Activated CD4-positive, alpha-beta T cell treated with anti-CD3 and anti-CD28 coated beads, Interleukin-2, Interleukin-4, amounts not matched to agents 100 ng/mL and 50 ng/mL, durations not matched to agents 16 hours and 8 hours (primary cell): ENCODE results near the gene MT1G.
A peak's percentile ranks its signal among the peaks of the same experiment; 100 is the strongest.
"Not testable (repeated sequence)": the region's sequence is repeated elsewhere in the genome, so short reads cannot be mapped to it uniquely, and the experiment has no call there.

Experiments used
- DNase-seq: peaks from one replicate; pipeline ENCODE4 v3.0.0-alpha.2; 2020; ENCODE audit warnings: low spot score

Gene MT1G

DNA sequence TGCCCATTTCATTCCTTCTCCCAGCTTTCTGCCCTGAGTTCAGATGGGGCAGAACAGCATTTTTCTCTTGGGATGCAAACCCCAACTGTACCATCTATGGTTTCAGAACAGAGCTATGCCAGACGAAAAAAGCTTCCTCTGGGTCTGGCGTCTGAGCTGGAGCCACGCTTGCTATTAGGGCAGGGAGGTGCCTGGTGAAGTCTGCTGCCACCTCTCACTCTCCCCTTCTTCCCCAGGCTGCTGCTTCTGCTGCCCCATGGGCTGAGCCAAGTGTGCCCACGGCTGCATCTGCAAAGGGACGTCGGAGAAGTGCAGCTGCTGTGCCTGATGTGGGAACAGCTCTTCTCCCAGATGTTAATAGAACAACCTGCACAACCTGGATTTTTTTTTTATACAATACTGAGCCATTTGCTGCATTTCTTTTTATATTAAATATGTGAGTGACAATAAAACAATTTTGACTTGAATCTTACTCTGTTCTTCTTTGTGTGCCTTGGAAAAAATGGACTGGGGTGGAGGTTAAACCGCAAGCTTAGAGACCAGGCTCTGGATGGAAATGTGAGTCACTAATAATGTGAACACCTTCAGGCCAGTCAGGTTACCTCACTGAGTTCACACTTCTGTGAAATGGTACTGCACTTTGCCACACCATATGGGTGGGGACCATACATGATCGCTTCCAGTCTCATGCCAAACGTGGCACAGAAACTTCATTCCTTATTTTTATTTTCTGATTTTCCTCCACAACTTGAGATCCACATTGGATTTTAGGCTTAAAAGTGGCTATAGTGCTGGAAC lies 31.1 kb downstream of the MT1G start:
- no peak for DNase-seq

- DNase-seq: no peak
Measured at GRCh38 chr16:56635441-56635967, 32.4 kb downstream of the MT1G start.

DNA sequence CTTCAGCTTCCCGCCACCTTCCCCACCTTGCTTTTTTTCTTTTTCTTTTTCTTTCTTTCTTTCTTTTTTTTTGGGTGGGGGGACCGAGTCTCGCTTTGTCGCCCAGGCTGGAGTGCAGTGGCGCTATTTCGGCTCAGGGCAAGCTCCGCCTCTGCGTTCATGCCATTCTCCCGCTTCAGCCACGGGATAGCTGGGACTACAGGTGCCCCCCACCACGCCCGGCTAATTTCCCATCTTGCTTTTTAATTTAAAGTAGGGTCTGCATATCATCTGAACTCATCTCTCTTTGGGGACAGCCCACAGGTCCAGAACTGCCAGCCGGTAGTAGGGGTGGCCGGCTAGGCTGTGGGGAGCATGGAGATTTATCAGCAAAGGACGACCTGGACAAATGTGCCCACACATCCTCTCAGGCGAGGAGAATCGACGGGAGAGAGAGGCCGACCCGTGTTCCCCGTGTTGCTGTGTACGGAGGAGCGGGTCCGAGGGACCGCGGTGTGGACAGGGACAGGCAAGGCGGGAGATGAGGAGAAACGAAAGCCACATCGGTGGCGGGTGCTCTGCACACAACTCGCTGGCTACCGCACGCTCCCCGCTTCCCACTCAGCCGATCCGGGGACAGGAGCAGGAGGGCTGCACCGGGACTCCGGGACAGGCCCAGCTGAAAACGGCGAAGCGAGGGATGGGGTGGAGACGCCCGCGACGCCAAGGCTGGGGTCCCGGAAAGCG lies 33.0 kb downstream of the MT1G start:
- DNase-seq: no peak

GRCh38 chr16:56633535-56633934 lies 34.3 kb downstream of the MT1G start:
- no peak for DNase-seq

DNA sequence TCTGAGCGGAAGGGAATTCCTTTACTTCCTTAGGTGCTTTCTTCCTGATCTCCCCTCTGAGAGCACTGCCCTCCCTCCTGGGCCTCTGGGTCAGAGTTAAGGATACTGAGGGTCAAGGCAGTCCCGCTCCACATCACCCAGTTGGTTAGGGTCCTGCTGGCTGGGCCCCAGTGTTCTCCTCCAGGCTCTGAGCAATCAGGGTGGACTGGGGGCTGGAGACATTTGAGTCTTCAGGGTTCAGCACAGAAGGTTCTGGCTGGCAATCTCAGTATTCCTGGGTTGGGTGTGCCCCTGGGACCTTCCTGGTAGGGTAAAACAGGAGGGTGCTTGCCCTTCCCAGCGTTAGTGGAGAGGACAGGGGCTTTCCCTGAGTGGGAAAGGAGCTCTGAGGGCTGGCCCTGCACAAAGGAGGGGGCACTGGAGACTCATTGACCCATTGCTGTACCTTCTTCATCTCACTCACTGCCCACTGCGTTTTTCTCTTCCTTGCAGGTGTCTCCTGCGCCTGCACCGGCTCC lies 35.0 kb downstream of the MT1G start:
- no peak for DNase-seq

GRCh38 chr16:56632156-56632847 lies 35.6 kb downstream of the MT1G start, which contains the start of gene MT1M:
Gene MT1M, plus strand, starts transcription at chr16:56632659. Its CDS starts 73 bp downstream, at chr16:56632732.
- no peak for DNase-seq

GRCh38 chr16:56631832-56632155 lies 36.1 kb downstream of the MT1G start:
- DNase-seq: no peak

DNA sequence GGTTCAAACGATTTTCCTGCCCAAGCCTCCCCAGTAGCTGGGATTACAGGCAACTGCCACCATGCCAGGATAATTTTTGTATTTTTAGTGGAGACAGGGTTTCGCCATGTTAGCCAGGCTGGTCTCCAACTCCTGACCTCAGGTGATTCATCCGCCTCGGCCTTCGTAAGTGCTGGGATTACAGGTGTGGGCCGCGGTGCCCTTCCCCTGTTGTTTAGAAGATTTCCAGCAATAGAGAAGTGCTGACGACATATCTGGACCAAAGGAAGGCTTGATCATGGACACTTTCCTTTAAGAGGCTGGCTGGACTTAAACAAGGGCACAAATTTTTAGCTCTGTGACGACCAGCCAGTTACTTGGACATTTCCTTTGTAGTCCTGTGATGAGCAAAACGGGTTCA lies 36.7 kb downstream of the MT1G start:
- no peak for DNase-seq

- no peak for DNase-seq
Measured at GRCh38 chr16:56630134-56630533, 37.7 kb downstream of the MT1G start.

DNA sequence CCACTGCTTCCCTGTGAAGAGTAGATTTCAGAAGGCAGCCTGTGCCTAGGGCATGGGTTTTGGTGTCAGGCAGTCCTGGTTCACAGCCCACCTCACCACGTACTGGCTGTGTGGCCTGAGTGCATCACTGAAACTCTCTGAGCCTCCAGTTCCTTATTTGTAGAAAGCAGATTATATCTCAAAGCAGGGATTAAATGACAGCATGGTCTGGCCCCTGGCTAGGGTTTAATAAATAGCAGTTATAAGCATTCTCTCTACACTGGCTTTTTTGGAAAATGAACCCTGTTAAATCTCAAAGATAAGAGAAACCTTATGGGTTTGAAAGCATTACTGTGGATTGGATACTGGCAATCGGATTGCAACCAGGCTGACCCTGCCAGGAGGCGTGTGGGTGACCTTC lies 38.3 kb downstream of the MT1G start:
- no peak for DNase-seq

- no peak for DNase-seq
Measured at GRCh38 chr16:56628486-56629350, 39.1 kb downstream of the MT1G start.

- no peak for DNase-seq
Measured at GRCh38 chr16:56626685-56627084, 41.2 kb downstream of the MT1G start.

DNA sequence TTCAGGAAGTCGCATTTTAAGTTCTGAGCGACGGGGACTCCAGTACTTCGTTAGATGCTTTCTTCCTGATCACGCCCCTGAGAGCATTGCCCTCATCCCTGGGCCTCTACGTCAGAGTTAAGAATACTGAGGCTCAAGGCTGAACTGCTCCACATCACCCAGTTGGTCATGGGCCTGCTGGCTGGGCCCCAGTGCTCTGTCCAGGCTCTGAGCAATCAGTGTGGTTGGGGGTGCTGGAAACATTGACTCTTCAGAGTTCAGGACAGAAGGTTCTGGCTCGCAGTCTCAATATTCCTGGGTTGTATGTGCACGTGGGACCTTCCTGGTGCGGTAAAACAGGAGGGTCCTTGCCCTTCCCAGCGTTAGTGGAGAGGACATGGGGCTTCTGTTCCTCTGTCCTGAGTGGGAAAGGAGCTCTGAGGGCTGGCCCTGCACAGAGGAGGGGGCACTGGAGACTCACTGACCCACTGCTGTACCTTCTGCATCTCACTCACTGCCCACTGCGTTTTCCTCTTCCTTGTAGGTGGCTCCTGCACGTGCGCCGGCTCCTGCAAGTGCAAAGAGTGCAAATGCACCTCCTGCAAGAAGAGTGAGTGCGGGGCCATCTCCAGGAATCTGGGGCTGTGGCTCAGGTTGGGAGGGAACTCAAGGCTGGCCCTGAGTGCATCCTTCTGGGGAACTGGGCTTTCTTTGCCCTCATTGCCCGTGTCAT lies 41.8 kb downstream of the MT1G start:
- DNase-seq: no peak

DNA sequence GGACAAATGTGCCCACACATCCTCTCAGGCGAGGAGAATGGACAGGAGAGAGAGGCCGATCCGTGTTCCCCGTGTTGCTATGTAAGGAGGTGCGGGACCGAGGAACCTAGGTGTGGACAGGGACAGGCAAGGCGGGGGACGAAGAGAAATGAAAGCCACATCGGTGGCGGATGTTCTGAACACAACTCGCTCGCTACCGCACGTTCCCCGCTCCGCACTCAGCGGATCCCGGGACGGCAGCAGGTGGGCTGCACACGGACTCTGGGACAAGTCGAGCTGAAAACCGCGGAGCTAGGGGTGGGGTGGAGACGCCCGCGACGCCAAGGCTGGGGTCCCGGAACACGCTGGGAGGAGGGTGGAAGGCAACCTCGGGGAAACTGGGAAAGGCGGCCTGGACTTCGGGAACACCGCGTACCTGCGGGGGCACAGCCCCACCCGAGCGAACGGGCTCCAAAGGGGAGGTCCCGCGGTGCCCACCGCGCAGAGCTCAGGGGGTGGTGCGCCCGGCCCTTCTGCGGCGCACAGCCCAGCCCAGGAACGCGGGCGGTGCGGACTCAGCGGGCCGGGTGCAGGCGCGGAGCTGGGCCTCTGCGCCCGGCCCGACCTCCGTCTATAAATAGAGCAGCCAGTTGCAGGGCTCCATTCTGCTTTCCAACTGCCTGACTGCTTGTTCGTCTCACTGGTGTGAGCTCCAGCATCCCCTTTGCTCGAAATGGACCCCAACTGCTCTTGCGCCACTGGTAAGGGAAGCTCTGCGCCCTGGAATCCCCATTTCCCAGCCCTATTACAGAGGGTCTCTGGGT lies 42.5 kb downstream of the MT1G start, which contains the start of gene MT1E:
Gene MT1E (plus strand): TSS at position 642 of the 803 bp plus-strand sequence. CDS start 71 bp downstream, at position 713.
- DNase-seq: peak; percentile 58

GRCh38 chr16:56623637-56624036 lies 44.2 kb downstream of the MT1G start:
- no peak for DNase-seq

DNA sequence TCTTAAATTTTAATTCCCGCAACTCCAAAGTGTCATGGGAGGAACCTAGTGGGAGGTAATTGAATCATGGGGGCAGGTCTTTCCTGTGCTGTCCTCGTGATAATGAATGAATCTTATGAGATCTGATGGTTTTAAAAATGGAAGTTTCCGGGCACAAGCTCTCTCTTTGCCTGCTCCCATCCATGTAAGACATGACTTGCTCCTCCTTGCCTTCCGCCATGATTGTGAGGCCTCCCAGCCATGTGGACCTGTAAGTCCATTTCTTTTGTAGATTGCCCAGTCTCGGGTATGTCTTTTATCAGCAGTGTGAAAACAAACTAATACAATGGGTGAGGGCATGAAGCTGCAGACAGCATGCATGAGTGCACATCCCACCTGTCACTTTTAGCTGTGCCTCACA lies 44.7 kb downstream of the MT1G start:
- not testable (repeated sequence) for DNase-seq

- not testable (repeated sequence) for DNase-seq
Measured at GRCh38 chr16:56621665-56622445, 46.0 kb downstream of the MT1G start.

- no peak for DNase-seq
Measured at GRCh38 chr16:56620339-56620897, 47.4 kb downstream of the MT1G start.

DNA sequence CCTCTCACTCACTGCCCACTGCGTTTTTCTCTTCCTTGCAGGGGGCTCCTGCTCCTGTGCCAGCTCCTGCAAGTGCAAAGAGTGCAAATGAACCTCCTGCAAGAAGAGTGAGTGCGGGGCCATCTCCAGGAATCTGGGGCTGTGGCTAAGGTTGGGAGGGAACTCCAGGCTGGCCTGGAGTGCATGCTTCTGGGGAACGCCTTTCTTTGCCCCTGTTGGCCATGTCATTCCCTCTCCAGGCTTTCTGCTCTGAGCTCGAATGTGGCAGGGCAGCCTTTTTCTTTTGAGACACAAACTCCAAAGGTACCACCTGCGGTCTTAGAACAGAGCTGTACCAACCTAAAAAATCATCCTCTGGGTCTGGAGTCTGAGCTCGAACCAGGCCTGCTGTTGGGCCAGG lies 49.7 kb downstream of the MT1G start:
- no peak for DNase-seq
